GM19193 (cell line): ENCODE results near the gene MRPS33.
A peak's percentile ranks its signal among the peaks of the same experiment; 100 is the strongest.

Experiments used
- POLR2A ChIP-seq: IDR thresholded peaks from 4 replicates; pipeline ENCODE4 v1.6.1; 2011; ENCODE audit not compliant: insufficient read depth, insufficient read length; ENCODE audit errors: extremely low read depth

MRPS33 gene

GRCh38 chr7:141014524-141015395 is at the start of gene MRPS33:
MRPS33 (minus strand) TSS chr7:141014952; CDS start chr7:141010633, 4,319 bp downstream.
- peak; percentile 95 for TF ChIP-seq POLR2A

- TF ChIP-seq POLR2A, result no peak
These were observed 43.0 kb upstream of the MRPS33 start for GRCh38 chr7:141057788-141058187.

- no peak for TF ChIP-seq POLR2A
These were observed 40.4 kb upstream of the MRPS33 start for GRCh38 chr7:141055146-141055545.

- TF ChIP-seq POLR2A, result no peak
These were observed 38.9 kb upstream of the MRPS33 start for GRCh38 chr7:141053626-141054025.

- TF ChIP-seq POLR2A, result no peak
These were observed 31.3 kb upstream of the MRPS33 start for GRCh38 chr7:141045842-141046620.

- no peak for TF ChIP-seq POLR2A
These were observed 30.5 kb upstream of the MRPS33 start for GRCh38 chr7:141045126-141045841.

GRCh38 chr7:141043616-141044015 is 28.9 kb upstream of the MRPS33 start:
- TF ChIP-seq POLR2A, result no peak

- no peak for TF ChIP-seq POLR2A
These were observed 27.8 kb upstream of the MRPS33 start for GRCh38 chr7:141042222-141043193.

- no peak for TF ChIP-seq POLR2A
These were observed 24.6 kb upstream of the MRPS33 start for GRCh38 chr7:141039376-141039775.

- no peak for TF ChIP-seq POLR2A
These were observed 14.0 kb upstream of the MRPS33 start for GRCh38 chr7:141028767-141029166.

- TF ChIP-seq POLR2A, result no peak
These were observed 12.3 kb upstream of the MRPS33 start for GRCh38 chr7:141027043-141027442.

- TF ChIP-seq POLR2A, result no peak
These were observed 9.9 kb upstream of the MRPS33 start for GRCh38 chr7:141024668-141025067.

GRCh38 chr7:141023295-141023694 is 8.5 kb upstream of the MRPS33 start:
- no peak for TF ChIP-seq POLR2A

GRCh38 chr7:141017555-141017954 is 2.8 kb upstream of the MRPS33 start:
- TF ChIP-seq POLR2A, result no peak

GRCh38 chr7:141016349-141016748 is 1.6 kb upstream of the MRPS33 start:
- TF ChIP-seq POLR2A, result no peak

- no peak for TF ChIP-seq POLR2A
These were observed 628 bp downstream of the MRPS33 start for GRCh38 chr7:141014125-141014523.
